Adrenal gland (tissue), 5 donors: ENCODE results near the gene AGXT.

Experiments
- CTCF ChIP-seq, 6 experiments: fragments of 450-650 bp in 4 of 6; fragments of 200-600 bp in 2 of 6; sonication (generic) in 1 of 6; IDR thresholded peaks; 1 replicate in 5 of 6; 2 replicates in 1 of 6; pipeline versions ENCODE4 v1.5.1 to v1.8.0; 2016 to 2021; ENCODE audit warnings: antibody characterized with exemption in 6 of 6, mild to moderate bottlenecking in 2 of 6, moderate library complexity in 1 of 6
- POLR2A ChIP-seq, 2 donors: fragments of 450-650 bp; IDR thresholded peaks; one replicate each; pipeline ENCODE4 v1.6.1; 2017; ENCODE audit warnings: antibody characterized with exemption in 2 of 2, mild to moderate bottlenecking in 2 of 2, moderate library complexity in 1 of 2
- donor health status: DM: no; HTN: no; CAD: no.

DNA sequence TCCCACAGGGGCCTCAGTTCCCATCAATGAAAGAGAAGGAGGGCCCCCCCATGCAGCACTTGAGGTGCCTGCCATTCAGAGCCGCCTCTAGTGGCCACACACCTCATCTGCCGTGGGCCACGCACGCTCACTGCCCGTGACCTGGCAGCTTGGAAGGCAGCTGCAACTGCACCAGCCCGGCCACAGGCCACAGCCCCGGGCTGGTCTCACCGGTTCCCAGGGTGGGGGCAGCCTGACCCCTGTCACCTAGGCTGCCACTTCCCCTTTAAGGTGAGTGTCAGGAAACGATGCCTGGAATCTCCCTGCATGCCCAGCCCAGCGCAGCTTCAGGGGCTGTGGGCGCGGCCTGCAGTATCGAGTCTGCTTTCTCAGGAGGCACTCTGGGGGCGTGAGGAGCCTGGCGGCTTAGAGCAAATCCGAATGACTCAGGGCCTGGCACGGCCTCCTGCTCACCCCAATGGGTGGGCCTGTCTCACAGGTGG lies 24.8 kb downstream of the AGXT start:
- TF ChIP-seq CTCF (IDR thresholded peaks at IDR 0.05) = no peak
- TF ChIP-seq POLR2A (IDR thresholded peaks at IDR 0.05) = no peak
